DMS53 treated with DMSO at 0.1 percent for 48 hours (cell line): Measurements from ENCODE around the gene GPR137C.
"Not testable (repeated sequence)": the region's sequence is repeated elsewhere in the genome, so short reads cannot be mapped to it uniquely, and the experiment has no call there.

Experiments used
- DNase-seq: peaks from one replicate; lab custom pipeline; 2025; ENCODE audit not compliant: unreplicated experiment; lab: John Stamatoyannopoulos, UW

Gene GPR137C

GRCh38 chr14:52558688-52559087, 6.1 kb downstream of the GPR137C start:
- DNase-seq: no peak

- peak; percentile 42 for DNase-seq
These were observed 10.5 kb downstream of the GPR137C start for GRCh38 chr14:52563120-52563519.

GRCh38 chr14:52568454-52568853, 15.8 kb downstream of the GPR137C start:
- not testable (repeated sequence) for DNase-seq

- DNase-seq: no peak
These were observed 23.2 kb downstream of the GPR137C start for GRCh38 chr14:52575858-52576257.

GRCh38 chr14:52583544-52583943, 30.9 kb downstream of the GPR137C start:
- no peak for DNase-seq

- no peak for DNase-seq
These were observed 37.0 kb downstream of the GPR137C start for GRCh38 chr14:52589646-52590045.

- no peak for DNase-seq
These were observed 37.7 kb downstream of the GPR137C start for GRCh38 chr14:52590318-52590717.

GRCh38 chr14:52596320-52596719, 43.7 kb downstream of the GPR137C start:
- DNase-seq: no peak

- DNase-seq: no peak
These were observed 44.2 kb downstream of the GPR137C start for GRCh38 chr14:52596861-52597260.

- no peak for DNase-seq
These were observed 45.9 kb downstream of the GPR137C start for GRCh38 chr14:52598568-52598967.

GRCh38 chr14:52599974-52600373, 47.3 kb downstream of the GPR137C start:
- DNase-seq: no peak

GRCh38 chr14:52602131-52602530, 49.5 kb downstream of the GPR137C start:
- DNase-seq: no peak

GRCh38 chr14:52607061-52607460, 54.4 kb downstream of the GPR137C start:
- no peak for DNase-seq

GRCh38 chr14:52609445-52610044, 56.9 kb downstream of the GPR137C start:
- no peak for DNase-seq

- no peak for DNase-seq
These were observed 57.6 kb downstream of the GPR137C start for GRCh38 chr14:52610187-52610586.

- no peak for DNase-seq
These were observed 66.0 kb downstream of the GPR137C start for GRCh38 chr14:52618602-52619001.

GRCh38 chr14:52619687-52620086, 67.1 kb downstream of the GPR137C start:
- DNase-seq: no peak

GRCh38 chr14:52640137-52640536, 87.5 kb downstream of the GPR137C start:
- no peak for DNase-seq

GRCh38 chr14:52641745-52642144, 89.1 kb downstream of the GPR137C start:
- no peak for DNase-seq

- DNase-seq: no peak
These were observed 96.9 kb downstream of the GPR137C start for GRCh38 chr14:52649511-52649910.

- DNase-seq: no peak
These were observed 98.1 kb downstream of the GPR137C start for GRCh38 chr14:52650774-52651173.

GRCh38 chr14:52656905-52657304, 104.3 kb downstream of the GPR137C start:
- no peak for DNase-seq

- DNase-seq: no peak
These were observed 107.7 kb downstream of the GPR137C start for GRCh38 chr14:52660325-52660724.
